ENCODE measurements around the gene UBAC2. TPM values are rescaled to one million over a fixed set of nuclear protein-coding genes. Genes with fewer than 3 reads are reported as not detected.

UBAC2 gene
- total and polyA plus RNA-seq, 2 of the 8 experiments (the other 6 are each of a cell fraction or from before 2014, with no cell fraction given), result 75.9 to 76.9 TPM

GRCh38 chr13:99273128-99273527 lies 72.5 kb downstream of the UBAC2 start:
- TF ChIP-seq CHD2 (IDR thresholded peaks at IDR 0.05; ENCODE audit: low read length) (no peak), GABPA (IDR thresholded peaks at IDR 0.05; ENCODE audit: borderline replicate concordance, insufficient read depth, low read length) (no peak), EGR1 (IDR thresholded peaks at IDR 0.05; ENCODE audit: borderline replicate concordance, low read depth, low read length) (no peak)
- Histone ChIP-seq H4K8ac (ENCODE audit: extremely low read depth, insufficient read depth, low read length) (no peak overlapping the region), H3K14ac (ENCODE audit: insufficient read length) (no peak overlapping the region), H3K27ac (ENCODE audit: low read depth, low read length) (no peak overlapping the region), H3K56ac (replicated peaks; ENCODE audit: insufficient read length, low read depth, low read length) (no peak overlapping the region), H3K4me1 (replicated peaks in 1 of 4; ENCODE audit: control insufficient read depth in 3 of 4, insufficient read depth in 4 of 4, low read length in 3 of 4) (peaks cover 0 to 6% (median 4%) of the 10 kb centered on the region in 4 experiments; a peak in 5 of 7 replicates), H3K9me3 (ENCODE audit: insufficient read depth in 2 of 2, low read depth in 1 of 2, low read length in 1 of 2) (no peaks in the 10 kb centered on the region), H4K91ac (replicated peaks; ENCODE audit: insufficient read length, low read length) (no peak overlapping the region), H3K4me3 (ENCODE audit: extremely low read depth in 1 of 4, insufficient read depth in 2 of 4, low read depth in 3 of 4, low read length in 4 of 4) (no peak overlapping the region), H2BK120ac (replicated peaks; ENCODE audit: low read depth, low read length) (no peak overlapping the region), H3K4ac (replicated peaks; ENCODE audit: insufficient read length, low read depth, low read length) (no peak overlapping the region), H3K27me3 (replicated peaks in 1 of 4; ENCODE audit: control insufficient read depth in 3 of 4, extremely low read depth in 1 of 4, insufficient read depth in 3 of 4, low read length in 3 of 4) (no peaks in the 10 kb centered on the region), H3K79me1 (ENCODE audit: low read depth, low read length) (peaks cover 2% of the 10 kb centered on the region; the same call in 1 of the 2 replicates), H3K4me2 (ENCODE audit: insufficient read depth in 1 of 2, low read depth in 2 of 2, low read length in 2 of 2) (no peak overlapping the region), H2AFZ (ENCODE audit: low read length) (no peak overlapping the region), H3K9ac (replicated peaks in 1 of 4; ENCODE audit: extremely low read depth in 1 of 4, low read depth in 3 of 4, low read length in 3 of 4) (no peak overlapping the region), H2BK15ac (ENCODE audit: low read length) (no peak overlapping the region), H3K23ac (ENCODE audit: insufficient read length) (no peak overlapping the region), H4K20me1 (replicated peaks in 1 of 2; ENCODE audit: control insufficient read depth in 1 of 2, insufficient read depth in 2 of 2, low read length in 2 of 2) (peaks cover 0 to 6% of the 10 kb centered on the region in 2 experiments), H3K18ac (ENCODE audit: extremely low read depth, low read length) (no peak overlapping the region), H2BK20ac (ENCODE audit: low read length) (no peak overlapping the region), H2BK5ac (ENCODE audit: low read depth, low read length) (no peak overlapping the region), H3K79me2 (ENCODE audit: control insufficient read depth in 1 of 2, insufficient read depth in 2 of 2, low read length in 2 of 2) (no peaks in the 10 kb centered on the region), H3K36me3 (ENCODE audit: control insufficient read depth in 2 of 4, insufficient read depth in 4 of 4, low read length in 3 of 4) (no peaks in the 10 kb centered on the region), H2AK5ac (ENCODE audit: low read depth, low read length) (no peak overlapping the region), H2BK12ac (ENCODE audit: low read depth, low read length) (no peak overlapping the region), H3K23me2 (ENCODE audit: low read depth, low read length) (no peaks in the 10 kb centered on the region), H4K5ac (ENCODE audit: insufficient read length, low read depth, low read length) (no peak overlapping the region)
- no peak for DNase-seq (ENCODE audit: low read depth in 1 of 2, low spot score in 2 of 2)
- 85% methylated on average over 2 of the region's 2 CpGs; no CpG with 5 or more reads in 1 of the 2 experiments for WGBS, 2 experiments (ENCODE audit: extremely low coverage in 1 of 2, insufficient coverage in 1 of 2, insufficient read length in 1 of 2, insufficient replicate concordance in 2 of 2, low coverage in 1 of 2, low lambda C conversion rate in 2 of 2, missing lambda C conversion rate in 1 of 2)
- FAIRE-seq, result no peak
- ChIA-PET POLR2A (ENCODE audit: partially characterized antibody) (no interaction called here), CTCF (ENCODE audit: partially characterized antibody) (interaction anchor here (10.8 kb wide), 1 partner anchor 96 kb away, joined by 242 read pairs; no protein-coding TSS in a partner anchor)
